H1 (cell line): ENCODE results near the gene SRP14. TPM values are rescaled to one million over a fixed set of nuclear protein-coding genes. Genes with fewer than 3 reads are reported as not detected.

Experiments
- CHD7 ChIP-seq: fragments of 300-600 bp; sonication (generic); IDR thresholded peaks from 2 replicates; pipeline ENCODE4 v1.7.1; 2012; ENCODE audit warnings: low read length, moderate library complexity, mild to moderate bottlenecking, inconsistent platforms; ENCODE audit not compliant: insufficient replicate concordance
- EP300 ChIP-seq, 2 experiments: IDR thresholded peaks; 1 replicate in 1 of 2; 2 replicates in 1 of 2; pipeline ENCODE4 v1.6.1; 2011 to 2012; ENCODE audit warnings: low read depth in 2 of 2, low read length in 2 of 2, mild to moderate bottlenecking in 2 of 2, borderline replicate concordance in 1 of 2, inconsistent platforms in 1 of 2, moderate library complexity in 1 of 2
- FOSL1 ChIP-seq: IDR thresholded peaks from 2 replicates; pipeline ENCODE4 v1.6.1; 2011; ENCODE audit warnings: mild to moderate bottlenecking, low read depth, low read length, moderate library complexity; ENCODE audit not compliant: insufficient read depth
- HDAC2 ChIP-seq, 2 experiments: fragments of 300-600 bp in 1 of 2; sonication (generic) in 1 of 2; IDR thresholded peaks; 2 replicates each; pipeline ENCODE4 v1.6.1; 2011 to 2012; ENCODE audit warnings: low read depth in 2 of 2, low read length in 2 of 2, mild to moderate bottlenecking in 2 of 2, moderate library complexity in 2 of 2, borderline replicate concordance in 1 of 2, inconsistent platforms in 1 of 2
- MAX ChIP-seq: IDR thresholded peaks from 2 replicates; pipeline ENCODE4 v1.6.1; 2012; ENCODE audit warnings: inconsistent platforms
- POLR2A ChIP-seq, 2 experiments: IDR thresholded peaks; 1 replicate in 1 of 2; 2 replicates in 1 of 2; pipeline ENCODE4 v1.6.1; 2011; ENCODE audit warnings: low read depth in 2 of 2, low read length in 2 of 2, mild to moderate bottlenecking in 2 of 2; ENCODE audit errors: control extremely low read depth in 1 of 2
- RFX5 ChIP-seq: IDR thresholded peaks from 2 replicates; pipeline ENCODE4 v1.6.1; 2011; ENCODE audit warnings: low read depth, low read length, improper control_type of control experiment, borderline replicate concordance
- RNF2 ChIP-seq: fragments of 200-900, 300-1000 bp; sonication (generic); IDR thresholded peaks from 2 replicates; pipeline ENCODE4 v1.7.1; 2016; ENCODE audit warnings: borderline replicate concordance, low read depth, mild to moderate bottlenecking, antibody characterized with exemption, low read length; ENCODE audit not compliant: poor library complexity, severe bottlenecking; ENCODE audit errors: missing control alignments
- SP2 ChIP-seq: IDR thresholded peaks from 2 replicates; pipeline ENCODE4 v1.6.1; 2012; ENCODE audit warnings: mild to moderate bottlenecking, low read length, inconsistent platforms
- ZNF274 ChIP-seq: IDR thresholded peaks from 2 replicates; pipeline ENCODE4 v1.7.0; 2012; ENCODE audit warnings: low read length, borderline replicate concordance; ENCODE audit errors: extremely low read depth
- polyA plus RNA-seq, 7 experiments: library from polyadenylated mRNA; depleted of rRNA in 3 of 7; stranded (reverse) in 5 of 7; unstranded in 2 of 7; fragments of >200 nt in 5 of 7; fragments of 200-250 nt in 2 of 7; gene quantifications; 1 replicate in 5 of 7; 2 replicates in 1 of 7; 4 replicates in 1 of 7; pipeline versions ENCODE4 v1.2.1 to v1.2.3, GENCODE V29; 2011 to 2013; ENCODE audit warnings: missing spikeins in 2 of 7, mixed read lengths in 2 of 7
- total RNA-seq: library from RNA; stranded (reverse); fragmentation: NEBNext Ultra II Directional; extraction: Animal tissue kit (Norgen Biotek cat#: 25700); gene quantifications from 2 replicates; pipeline ENCODE4 v1.2.1, GENCODE V29; 2021

The SRP14 gene
- total and polyA plus RNA-seq, 2 of the 8 experiments (the other 6 are each of a cell fraction or from before 2014, with no cell fraction given): 186 to 223 TPM

DNA sequence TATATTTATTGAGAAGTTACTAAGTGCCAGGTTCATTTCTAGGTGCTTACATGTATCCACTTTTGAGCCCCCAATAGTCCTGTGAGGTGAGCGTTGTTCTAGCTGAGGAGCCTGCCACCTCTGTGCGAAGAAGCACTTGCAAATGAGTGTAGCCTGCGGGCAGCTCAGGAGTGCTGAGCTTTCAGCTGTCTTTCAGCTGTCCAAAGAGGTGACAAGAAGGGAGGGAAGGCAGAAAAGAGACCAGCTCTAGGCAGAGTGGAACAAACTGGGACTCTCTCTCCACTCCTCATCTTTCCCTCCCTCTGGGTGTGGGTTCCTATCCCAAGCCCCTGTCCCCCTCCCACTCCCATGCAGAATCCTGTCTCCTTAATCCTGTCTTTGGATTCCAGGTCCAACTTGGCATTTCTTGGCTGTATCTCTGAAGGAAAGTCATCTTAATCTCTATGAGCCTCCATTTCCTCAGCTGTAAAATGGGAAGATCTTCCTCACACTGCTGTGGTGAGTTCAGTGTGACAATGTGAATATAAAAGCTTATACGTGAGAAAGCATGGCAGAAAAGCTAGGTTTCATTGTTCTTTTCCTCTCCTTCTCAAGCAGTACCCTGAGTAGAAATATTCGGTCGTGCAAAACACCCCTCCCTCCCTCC, 6.7 kb upstream of the SRP14 start (continued):
- TF ChIP-seq CHD7 (no peak), ZNF274 (no peak), SP2 (no peak), RFX5 (no peak), RNF2 (no peak), FOSL1 (no peak), EP300 (IDR thresholded peaks at IDR 0.05; ENCODE audit: borderline replicate concordance in 1 of 2, low read depth in 2 of 2, low read length in 2 of 2) (no peak), HDAC2 (IDR thresholded peaks at IDR 0.05; ENCODE audit: borderline replicate concordance in 1 of 2, low read depth in 2 of 2, low read length in 2 of 2) (no peak), POLR2A (IDR thresholded peaks at IDR 0.05; ENCODE audit: control extremely low read depth in 1 of 2, low read depth in 2 of 2, low read length in 2 of 2) (no peak), MAX (no peak)
